Dedifferentiated amniotic fluid mesenchymal stem cell (primary cell): ENCODE data around the gene NPLOC4.

ENCODE experiments used
- DNase-seq: peaks from one replicate; pipeline ENCODE4 v3.0.0-alpha.2; 2016; ENCODE audit errors: extremely low spot score

The NPLOC4 gene

GRCh38 chr17:81547614-81547982 lies 89.3 kb downstream of the NPLOC4 start:
- no peak for DNase-seq

- no peak for DNase-seq
Observed at GRCh38 chr17:81546906-81547613, 89.9 kb downstream of the NPLOC4 start.

- no peak for DNase-seq
Observed at GRCh38 chr17:81545160-81545949, 91.6 kb downstream of the NPLOC4 start.

- no peak for DNase-seq
Observed at GRCh38 chr17:81544281-81544974, 92.5 kb downstream of the NPLOC4 start.

GRCh38 chr17:81543756-81544155 lies 93.2 kb downstream of the NPLOC4 start:
- DNase-seq: no peak

GRCh38 chr17:81543339-81543675 lies 93.6 kb downstream of the NPLOC4 start:
- DNase-seq: no peak

GRCh38 chr17:81542431-81543338 lies 94.2 kb downstream of the NPLOC4 start:
- no peak for DNase-seq

GRCh38 chr17:81541123-81541522 lies 95.8 kb downstream of the NPLOC4 start:
- no peak for DNase-seq

- DNase-seq: no peak
Observed at GRCh38 chr17:81540676-81541027, 96.3 kb downstream of the NPLOC4 start.

GRCh38 chr17:81539961-81540675 lies 96.8 kb downstream of the NPLOC4 start:
- no peak for DNase-seq

GRCh38 chr17:81539571-81539900 lies 97.4 kb downstream of the NPLOC4 start:
- DNase-seq: no peak

- DNase-seq: no peak
Observed at GRCh38 chr17:81538651-81539570, 98.0 kb downstream of the NPLOC4 start.

GRCh38 chr17:81537856-81538555 lies 98.9 kb downstream of the NPLOC4 start:
- no peak for DNase-seq

GRCh38 chr17:81537343-81537855 lies 99.5 kb downstream of the NPLOC4 start:
- DNase-seq: no peak

GRCh38 chr17:81536299-81537290 lies 100.3 kb downstream of the NPLOC4 start:
- no peak for DNase-seq

GRCh38 chr17:81535480-81536298 lies 101.2 kb downstream of the NPLOC4 start:
- DNase-seq: no peak

- DNase-seq: no peak
Observed at GRCh38 chr17:81535007-81535328, 101.9 kb downstream of the NPLOC4 start.
